IMR-90 (cell line): ENCODE data around the gene FBXL19.

Source experiments
- BHLHE40 ChIP-seq: fragments of 150-350 bp; IDR thresholded peaks from 2 replicates; pipeline ENCODE4 v1.6.1; 2016; ENCODE audit warnings: mild to moderate bottlenecking, low read depth, low read length
- CEBPB ChIP-seq: IDR thresholded peaks from 2 replicates; pipeline ENCODE4 v1.6.1; 2012; ENCODE audit warnings: low read depth, low read length, improper control_type of control experiment
- CHD1 ChIP-seq: IDR thresholded peaks from 2 replicates; pipeline ENCODE4 v1.6.1; 2012; ENCODE audit warnings: low read depth, low read length, improper control_type of control experiment
- CTCF ChIP-seq: conservative IDR thresholded peaks from 2 replicates; pipeline ENCODE4 v1.5.1; 2012; ENCODE audit warnings: mild to moderate bottlenecking, low read depth, low read length, improper control_type of control experiment
- FOS ChIP-seq: fragments of 150-350 bp; IDR thresholded peaks from 2 replicates; pipeline ENCODE4 v1.6.1; 2016; ENCODE audit warnings: low read depth, low read length
- MAFK ChIP-seq: IDR thresholded peaks from 2 replicates; pipeline ENCODE4 v1.6.1; 2012; ENCODE audit warnings: low read depth, low read length, improper control_type of control experiment
- NFE2L2 ChIP-seq: fragments of 150-350 bp; IDR thresholded peaks from 2 replicates; pipeline ENCODE4 v1.6.1; 2016; ENCODE audit warnings: low read depth, mild to moderate bottlenecking, low read length
- POLR2A ChIP-seq: IDR thresholded peaks from 2 replicates; pipeline ENCODE4 v1.6.1; 2012; ENCODE audit warnings: mild to moderate bottlenecking, low read depth, low read length
- RAD21 ChIP-seq: IDR thresholded peaks from 2 replicates; pipeline ENCODE4 v1.6.1; 2012; ENCODE audit warnings: low read length, improper control_type of control experiment
- RCOR1 ChIP-seq: IDR thresholded peaks from 2 replicates; pipeline ENCODE4 v1.6.1; 2012; ENCODE audit warnings: mild to moderate bottlenecking, low read length, improper control_type of control experiment; ENCODE audit not compliant: insufficient replicate concordance

GRCh38 chr16:30922960-30923535 lies 324 bp upstream of the FBXL19 start:
- TF ChIP-seq CTCF: no peak
- no peak for TF ChIP-seq MAFK
- TF ChIP-seq POLR2A: peak; percentile 78
- TF ChIP-seq NFE2L2: no peak
- TF ChIP-seq RCOR1: no peak
- TF ChIP-seq FOS: no peak
- no peak for TF ChIP-seq CHD1
- 0 out of 2 replicates have a peak, but pooled peaks have one; percentile 8 for TF ChIP-seq CEBPB
- no peak for TF ChIP-seq RAD21
- TF ChIP-seq BHLHE40: no peak
